Vagina (tissue), 2 donors: ENCODE results near the gene SLC16A8.

ENCODE experiments used
- POLR2A ChIP-seq, 2 donors: fragments of 450-650 bp; IDR thresholded peaks; one replicate each; pipeline ENCODE4 v1.6.1; 2017; ENCODE audit warnings: antibody characterized with exemption in 2 of 2, mild to moderate bottlenecking in 2 of 2, moderate library complexity in 2 of 2
- POLR2AphosphoS5 ChIP-seq, 2 donors: sonication (generic); formaldehyde crosslinking; IDR thresholded peaks; one replicate each; pipeline ENCODE4 v1.9.0; 2017; ENCODE audit warnings: antibody characterized with exemption in 2 of 2, mild to moderate bottlenecking in 2 of 2, low read depth in 1 of 2; ENCODE audit not compliant: insufficient read depth in 1 of 2
- TF ChIP-seq, protein P1 (sequence below), 3 experiments: fragments of 450-650 bp in 2 of 3; fragments of 200-600 bp in 1 of 3; sonication (generic) in 1 of 3; IDR thresholded peaks; one replicate each; pipeline ENCODE4 v1.5.1; 2017 to 2019; ENCODE audit warnings: antibody characterized with exemption in 3 of 3, mild to moderate bottlenecking in 2 of 3, moderate library complexity in 2 of 3

DNA sequence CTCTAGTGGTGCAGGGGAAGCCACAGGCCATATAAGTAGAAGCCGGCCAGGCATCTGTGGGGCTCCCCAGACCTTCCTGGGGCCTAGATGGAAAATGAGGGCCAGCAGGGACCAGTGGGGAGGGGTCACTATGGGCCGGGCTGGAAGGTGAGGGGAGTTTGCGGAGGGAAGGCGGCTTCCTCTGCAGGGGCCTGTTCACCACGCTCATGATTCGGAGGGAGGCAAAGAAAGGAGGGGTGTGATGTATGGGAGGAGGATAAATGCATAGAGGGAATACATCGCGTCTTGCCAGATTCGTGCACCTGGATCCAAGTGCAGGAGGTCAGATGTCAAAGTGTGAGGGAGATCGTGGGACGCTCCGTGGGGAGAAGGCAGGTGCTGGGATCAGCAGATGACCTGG is 6.9 kb downstream of the SLC16A8 start:
- TF ChIP-seq, protein P1, sequence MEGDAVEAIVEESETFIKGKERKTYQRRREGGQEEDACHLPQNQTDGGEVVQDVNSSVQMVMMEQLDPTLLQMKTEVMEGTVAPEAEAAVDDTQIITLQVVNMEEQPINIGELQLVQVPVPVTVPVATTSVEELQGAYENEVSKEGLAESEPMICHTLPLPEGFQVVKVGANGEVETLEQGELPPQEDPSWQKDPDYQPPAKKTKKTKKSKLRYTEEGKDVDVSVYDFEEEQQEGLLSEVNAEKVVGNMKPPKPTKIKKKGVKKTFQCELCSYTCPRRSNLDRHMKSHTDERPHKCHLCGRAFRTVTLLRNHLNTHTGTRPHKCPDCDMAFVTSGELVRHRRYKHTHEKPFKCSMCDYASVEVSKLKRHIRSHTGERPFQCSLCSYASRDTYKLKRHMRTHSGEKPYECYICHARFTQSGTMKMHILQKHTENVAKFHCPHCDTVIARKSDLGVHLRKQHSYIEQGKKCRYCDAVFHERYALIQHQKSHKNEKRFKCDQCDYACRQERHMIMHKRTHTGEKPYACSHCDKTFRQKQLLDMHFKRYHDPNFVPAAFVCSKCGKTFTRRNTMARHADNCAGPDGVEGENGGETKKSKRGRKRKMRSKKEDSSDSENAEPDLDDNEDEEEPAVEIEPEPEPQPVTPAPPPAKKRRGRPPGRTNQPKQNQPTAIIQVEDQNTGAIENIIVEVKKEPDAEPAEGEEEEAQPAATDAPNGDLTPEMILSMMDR (IDR thresholded peaks at IDR 0.05) = no peak
- TF ChIP-seq POLR2A (IDR thresholded peaks at IDR 0.05) (no peak), POLR2AphosphoS5 (IDR thresholded peaks at IDR 0.05; ENCODE audit: insufficient read depth in 1 of 2, low read depth in 1 of 2) (no peak)
